OCI-LY7 (cell line): Measurements from ENCODE around the gene GATA2.

Source experiments
- CTCF ChIP-seq: fragments of 200-600 bp; sonication (generic); conservative IDR thresholded peaks from 2 replicates; pipeline ENCODE4 v1.5.1; 2014; ENCODE audit warnings: mild to moderate bottlenecking, antibody characterized with exemption, low read length, moderate library complexity, mixed read lengths
- EZH2phosphoT487 ChIP-seq: fragments of 200-600 bp; sonication (generic); IDR thresholded peaks from 2 replicates; pipeline ENCODE4 v1.6.1; 2018; ENCODE audit warnings: low read depth, borderline replicate concordance, mild to moderate bottlenecking, mixed run types, antibody characterized with exemption, low read length, moderate library complexity, mixed read lengths

DNA sequence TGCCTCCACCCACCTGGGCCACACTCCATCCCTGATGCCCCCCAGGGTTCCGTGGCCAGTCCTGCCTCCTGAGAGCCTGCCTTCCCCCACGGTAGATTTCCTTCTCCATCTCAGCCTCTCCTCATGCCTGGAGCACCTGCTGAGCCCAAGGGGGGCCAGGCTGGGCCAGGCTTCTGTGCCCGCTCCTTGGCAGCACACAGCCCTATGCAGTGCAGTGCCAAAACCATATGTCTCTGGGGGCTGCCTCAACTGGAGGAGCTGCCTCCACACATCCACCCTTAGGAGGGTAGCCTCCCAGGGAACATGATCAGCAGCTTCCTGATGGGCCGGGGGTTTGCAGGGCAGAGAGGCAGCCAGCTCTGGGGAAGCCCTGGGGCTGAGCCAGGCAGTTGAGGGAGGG, 24.6 kb upstream of the GATA2 start:
- no peak for TF ChIP-seq CTCF
- TF ChIP-seq EZH2phosphoT487: no peak
